ENCODE measurements around the gene EXOC3L4.

DNA sequence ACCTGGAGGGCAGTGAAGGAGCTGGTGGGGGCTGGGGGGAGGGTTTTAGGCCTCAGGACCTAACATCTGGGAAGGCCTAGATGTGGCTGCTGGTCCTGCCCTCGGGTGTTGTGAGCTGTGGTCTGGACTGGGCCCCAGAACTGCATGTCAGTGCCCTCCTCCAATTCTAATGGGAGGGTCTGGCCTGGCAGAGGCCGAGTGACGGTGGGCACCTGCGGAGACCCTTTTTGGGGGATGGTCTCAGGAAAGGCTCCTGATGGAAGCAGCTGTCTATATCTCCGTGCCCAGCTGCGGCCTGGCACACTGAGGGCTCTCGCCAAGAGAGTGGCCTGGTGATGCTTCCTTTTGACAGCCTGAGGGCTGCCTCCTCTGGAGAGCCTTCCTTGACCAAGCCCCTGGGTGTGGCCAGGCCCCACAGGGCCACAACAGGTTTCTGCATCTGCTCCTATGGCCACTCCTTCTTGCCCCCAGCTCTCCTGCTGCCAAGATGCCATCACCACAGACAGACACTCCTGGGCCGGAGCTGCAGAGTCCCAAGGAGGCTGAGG, 5.3 kb downstream of the EXOC3L4 start:
- TF ChIP-seq, protein P1, sequence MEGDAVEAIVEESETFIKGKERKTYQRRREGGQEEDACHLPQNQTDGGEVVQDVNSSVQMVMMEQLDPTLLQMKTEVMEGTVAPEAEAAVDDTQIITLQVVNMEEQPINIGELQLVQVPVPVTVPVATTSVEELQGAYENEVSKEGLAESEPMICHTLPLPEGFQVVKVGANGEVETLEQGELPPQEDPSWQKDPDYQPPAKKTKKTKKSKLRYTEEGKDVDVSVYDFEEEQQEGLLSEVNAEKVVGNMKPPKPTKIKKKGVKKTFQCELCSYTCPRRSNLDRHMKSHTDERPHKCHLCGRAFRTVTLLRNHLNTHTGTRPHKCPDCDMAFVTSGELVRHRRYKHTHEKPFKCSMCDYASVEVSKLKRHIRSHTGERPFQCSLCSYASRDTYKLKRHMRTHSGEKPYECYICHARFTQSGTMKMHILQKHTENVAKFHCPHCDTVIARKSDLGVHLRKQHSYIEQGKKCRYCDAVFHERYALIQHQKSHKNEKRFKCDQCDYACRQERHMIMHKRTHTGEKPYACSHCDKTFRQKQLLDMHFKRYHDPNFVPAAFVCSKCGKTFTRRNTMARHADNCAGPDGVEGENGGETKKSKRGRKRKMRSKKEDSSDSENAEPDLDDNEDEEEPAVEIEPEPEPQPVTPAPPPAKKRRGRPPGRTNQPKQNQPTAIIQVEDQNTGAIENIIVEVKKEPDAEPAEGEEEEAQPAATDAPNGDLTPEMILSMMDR (IDR thresholded peaks at IDR 0.05; ENCODE audit: poor library complexity, severe bottlenecking): no peak
- TF ChIP-seq TAF1 (IDR thresholded peaks at IDR 0.05; ENCODE audit: low read depth) (no peak), MXI1 (conservative IDR thresholded peaks at IDR 0.05; ENCODE audit: poor library complexity, severe bottlenecking) (no peak), POLR2AphosphoS5 (IDR thresholded peaks at IDR 0.05) (no peak), EZH2 (IDR thresholded peaks at IDR 0.05; ENCODE audit: borderline replicate concordance, insufficient read depth, low read length, poor library complexity, severe bottlenecking) (no peak), RAD21 (conservative IDR thresholded peaks at IDR 0.05) (no peak), EP300 (conservative IDR thresholded peaks at IDR 0.05; ENCODE audit: poor library complexity, severe bottlenecking) (no peak), SMC3 (conservative IDR thresholded peaks at IDR 0.05; ENCODE audit: poor library complexity) (no peak)
- TF ChIP-seq, protein P2, sequence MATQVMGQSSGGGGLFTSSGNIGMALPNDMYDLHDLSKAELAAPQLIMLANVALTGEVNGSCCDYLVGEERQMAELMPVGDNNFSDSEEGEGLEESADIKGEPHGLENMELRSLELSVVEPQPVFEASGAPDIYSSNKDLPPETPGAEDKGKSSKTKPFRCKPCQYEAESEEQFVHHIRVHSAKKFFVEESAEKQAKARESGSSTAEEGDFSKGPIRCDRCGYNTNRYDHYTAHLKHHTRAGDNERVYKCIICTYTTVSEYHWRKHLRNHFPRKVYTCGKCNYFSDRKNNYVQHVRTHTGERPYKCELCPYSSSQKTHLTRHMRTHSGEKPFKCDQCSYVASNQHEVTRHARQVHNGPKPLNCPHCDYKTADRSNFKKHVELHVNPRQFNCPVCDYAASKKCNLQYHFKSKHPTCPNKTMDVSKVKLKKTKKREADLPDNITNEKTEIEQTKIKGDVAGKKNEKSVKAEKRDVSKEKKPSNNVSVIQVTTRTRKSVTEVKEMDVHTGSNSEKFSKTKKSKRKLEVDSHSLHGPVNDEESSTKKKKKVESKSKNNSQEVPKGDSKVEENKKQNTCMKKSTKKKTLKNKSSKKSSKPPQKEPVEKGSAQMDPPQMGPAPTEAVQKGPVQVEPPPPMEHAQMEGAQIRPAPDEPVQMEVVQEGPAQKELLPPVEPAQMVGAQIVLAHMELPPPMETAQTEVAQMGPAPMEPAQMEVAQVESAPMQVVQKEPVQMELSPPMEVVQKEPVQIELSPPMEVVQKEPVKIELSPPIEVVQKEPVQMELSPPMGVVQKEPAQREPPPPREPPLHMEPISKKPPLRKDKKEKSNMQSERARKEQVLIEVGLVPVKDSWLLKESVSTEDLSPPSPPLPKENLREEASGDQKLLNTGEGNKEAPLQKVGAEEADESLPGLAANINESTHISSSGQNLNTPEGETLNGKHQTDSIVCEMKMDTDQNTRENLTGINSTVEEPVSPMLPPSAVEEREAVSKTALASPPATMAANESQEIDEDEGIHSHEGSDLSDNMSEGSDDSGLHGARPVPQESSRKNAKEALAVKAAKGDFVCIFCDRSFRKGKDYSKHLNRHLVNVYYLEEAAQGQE (IDR thresholded peaks at IDR 0.05; ENCODE audit: borderline replicate concordance): no peak

All from neural cell (in vitro differentiated cells).